ENCODE measurements around the gene CPT1C.

Gene CPT1C

GRCh38 chr19:49761625-49762311 is 70.9 kb downstream of the CPT1C start:
- peak; percentile 47 for DNase-seq

GRCh38 chr19:49763230-49763629 is 72.3 kb downstream of the CPT1C start, which contains the start of gene TSKS:
Gene TSKS (minus strand): TSS chr19:49763306. CDS start chr19:49763247, 59 bp downstream.
- DNase-seq: no peak
